ENCODE measurements around the gene MIS12.

Gene MIS12

DNA sequence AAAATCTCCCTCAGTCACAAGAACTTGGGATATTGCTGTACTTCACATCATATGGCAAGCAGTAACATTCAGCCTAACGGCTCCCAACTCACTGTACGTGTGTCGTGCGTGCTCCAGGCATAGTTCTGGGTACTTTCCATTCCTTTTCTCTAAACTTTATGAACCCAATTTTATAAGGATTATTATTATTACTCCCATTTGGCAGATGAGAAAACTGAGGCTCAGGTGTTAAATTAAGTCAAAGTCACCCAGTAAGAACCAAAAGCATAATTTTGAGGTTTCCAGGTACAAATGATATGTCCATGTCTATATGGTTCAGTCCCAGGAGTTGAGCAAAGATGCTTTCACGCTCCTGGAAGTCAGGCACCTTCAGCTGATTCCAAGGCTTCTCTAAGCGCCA lies 42.6 kb upstream of the MIS12 start:
- no peak for DNase-seq
- Histone ChIP-seq H2BK12ac (ENCODE audit: low read length) (no peak overlapping the region), H2AFZ (ENCODE audit: insufficient read depth, low read length, poor library complexity) (no peak overlapping the region), H3K4ac (ENCODE audit: low read depth, low read length) (no peak overlapping the region), H3K79me2 (ENCODE audit: control insufficient read depth, insufficient read depth, low read length, poor library complexity) (peaks cover 2% of the 10 kb centered on the region), H3K4me3 (ENCODE audit: low read depth, low read length) (no peak overlapping the region), H3K36me3 (ENCODE audit: control insufficient read depth in 1 of 2, insufficient read depth in 2 of 2, low read length in 2 of 2) (peaks cover 16 to 34% of the 10 kb centered on the region in 2 experiments), H2AK5ac (ENCODE audit: low read length) (no peak overlapping the region), H3K4me2 (ENCODE audit: low read length) (no peak overlapping the region), H4K91ac (ENCODE audit: low read depth, low read length) (no peak overlapping the region), H2BK120ac (ENCODE audit: insufficient read depth, low read length, poor library complexity) (no peak overlapping the region), H4K12ac (ENCODE audit: low read depth, low read length) (no peak overlapping the region), H3K27me3 (ENCODE audit: insufficient read depth, low read length) (no peaks in the 10 kb centered on the region), H3K79me1 (ENCODE audit: low read length) (peaks cover 2% of the 10 kb centered on the region), H3K18ac (ENCODE audit: low read length) (no peak overlapping the region), H3K9me3 (ENCODE audit: insufficient read depth, low read depth, low read length) (no peaks in the 10 kb centered on the region), H3K23ac (ENCODE audit: low read length) (no peak overlapping the region), H3K27ac (ENCODE audit: low read depth, low read length) (no peak overlapping the region), H3K14ac (ENCODE audit: low read length) (no peak overlapping the region), H3K4me1 (ENCODE audit: control insufficient read depth in 1 of 2, insufficient read depth in 2 of 2, low read length in 2 of 2) (no peaks in the 10 kb centered on the region), H2BK5ac (ENCODE audit: low read depth, low read length, poor library complexity) (no peak overlapping the region), H4K8ac (ENCODE audit: low read depth, low read length) (no peak overlapping the region), H3K9ac (ENCODE audit: low read length) (no peak overlapping the region)
- WGBS (ENCODE audit: extremely low coverage, insufficient coverage, insufficient read length) = no CpG with 5 or more reads among the region's 6 CpGs

DNA sequence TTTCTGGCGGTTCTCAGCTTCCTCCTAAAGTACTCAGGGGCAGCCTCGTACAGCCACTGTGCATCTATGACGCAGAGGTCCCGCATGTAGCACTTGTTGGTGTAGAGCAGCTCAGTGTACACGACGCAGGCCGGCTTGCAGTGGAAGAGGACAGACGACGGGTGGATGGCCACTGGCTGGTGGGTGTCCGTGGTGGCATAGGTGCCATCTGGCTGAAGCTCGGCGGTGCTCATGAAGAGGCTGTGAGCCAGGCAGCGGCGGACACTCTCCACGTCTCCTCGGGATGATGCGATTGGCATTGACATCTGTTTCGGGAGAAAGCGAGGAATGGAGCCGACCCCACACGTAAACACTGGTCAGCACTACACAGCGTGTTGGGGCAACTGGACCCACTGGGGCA lies 42.2 kb upstream of the MIS12 start:
- no CpG with 5 or more reads among the region's 22 CpGs for WGBS (ENCODE audit: extremely low coverage, insufficient coverage, insufficient read length)

DNA sequence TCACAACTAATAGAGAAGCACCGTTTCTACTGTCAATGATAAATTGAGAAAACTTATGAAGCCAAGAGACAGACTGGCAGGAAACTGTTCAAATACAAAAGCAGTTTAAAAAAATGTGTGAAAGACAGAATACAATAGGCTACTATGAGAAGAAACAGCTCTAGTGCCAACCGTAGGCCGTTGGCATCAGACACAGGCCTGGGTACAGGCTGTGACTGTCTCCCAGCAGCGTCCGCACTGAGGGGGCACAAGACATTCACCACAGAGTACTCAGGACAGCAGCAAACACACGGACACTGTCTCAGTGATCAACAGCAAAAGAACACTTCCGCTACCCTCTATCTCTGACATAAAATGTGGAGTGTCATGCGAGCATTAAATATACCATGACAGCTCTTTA lies 39.6 kb upstream of the MIS12 start:
- Histone ChIP-seq H3K27ac (ENCODE audit: low read depth, low read length) (no peak overlapping the region), H3K14ac (ENCODE audit: low read length) (no peak overlapping the region), H2BK5ac (ENCODE audit: low read depth, low read length, poor library complexity) (no peak overlapping the region), H3K36me3 (ENCODE audit: control insufficient read depth in 1 of 2, insufficient read depth in 2 of 2, low read length in 2 of 2) (peaks cover 25 to 42% of the 10 kb centered on the region in 2 experiments), H2BK120ac (ENCODE audit: insufficient read depth, low read length, poor library complexity) (no peak overlapping the region), H3K27me3 (ENCODE audit: insufficient read depth, low read length) (no peaks in the 10 kb centered on the region), H4K12ac (ENCODE audit: low read depth, low read length) (no peak overlapping the region), H2BK12ac (ENCODE audit: low read length) (no peak overlapping the region), H2AFZ (ENCODE audit: insufficient read depth, low read length, poor library complexity) (no peak overlapping the region), H3K79me2 (ENCODE audit: control insufficient read depth, insufficient read depth, low read length, poor library complexity) (no peaks in the 10 kb centered on the region), H4K91ac (ENCODE audit: low read depth, low read length) (no peak overlapping the region), H4K8ac (ENCODE audit: low read depth, low read length) (no peak overlapping the region), H3K79me1 (ENCODE audit: low read length) (no peaks in the 10 kb centered on the region), H3K18ac (ENCODE audit: low read length) (no peak overlapping the region), H3K4me2 (ENCODE audit: low read length) (no peak overlapping the region), H3K9ac (ENCODE audit: low read length) (no peak overlapping the region), H3K23ac (ENCODE audit: low read length) (peak overlapping the region; percentile 49), H3K4me1 (ENCODE audit: control insufficient read depth in 1 of 2, insufficient read depth in 2 of 2, low read length in 2 of 2) (no peaks in the 10 kb centered on the region), H2AK5ac (ENCODE audit: low read length) (no peak overlapping the region), H3K4ac (ENCODE audit: low read depth, low read length) (no peak overlapping the region), H3K9me3 (ENCODE audit: insufficient read depth, low read depth, low read length) (no peaks in the 10 kb centered on the region), H3K4me3 (ENCODE audit: low read depth, low read length) (no peak overlapping the region)
- DNase-seq = no peak
- no CpG with 5 or more reads among the region's 8 CpGs for WGBS (ENCODE audit: extremely low coverage, insufficient coverage, insufficient read length)

More for the DNA sequence above, 42.2 kb upstream of the MIS12 start:
- DNase-seq = no peak
- Histone ChIP-seq H3K36me3 (ENCODE audit: control insufficient read depth in 1 of 2, insufficient read depth in 2 of 2, low read length in 2 of 2) (peaks cover 17 to 35% of the 10 kb centered on the region in 2 experiments), H3K4me3 (ENCODE audit: low read depth, low read length) (no peak overlapping the region), H3K27me3 (ENCODE audit: insufficient read depth, low read length) (no peaks in the 10 kb centered on the region), H3K4me1 (ENCODE audit: control insufficient read depth in 1 of 2, insufficient read depth in 2 of 2, low read length in 2 of 2) (no peaks in the 10 kb centered on the region), H4K12ac (ENCODE audit: low read depth, low read length) (no peak overlapping the region), H3K9me3 (ENCODE audit: insufficient read depth, low read depth, low read length) (no peaks in the 10 kb centered on the region), H3K23ac (ENCODE audit: low read length) (no peak overlapping the region), H3K4me2 (ENCODE audit: low read length) (no peak overlapping the region), H3K14ac (ENCODE audit: low read length) (no peak overlapping the region), H2BK120ac (ENCODE audit: insufficient read depth, low read length, poor library complexity) (no peak overlapping the region), H2BK5ac (ENCODE audit: low read depth, low read length, poor library complexity) (no peak overlapping the region), H3K9ac (ENCODE audit: low read length) (no peak overlapping the region), H4K91ac (ENCODE audit: low read depth, low read length) (no peak overlapping the region), H2AFZ (ENCODE audit: insufficient read depth, low read length, poor library complexity) (no peak overlapping the region), H2AK5ac (ENCODE audit: low read length) (no peak overlapping the region), H3K18ac (ENCODE audit: low read length) (no peak overlapping the region), H4K8ac (ENCODE audit: low read depth, low read length) (no peak overlapping the region), H3K79me1 (ENCODE audit: low read length) (no peaks in the 10 kb centered on the region), H2BK12ac (ENCODE audit: low read length) (no peak overlapping the region), H3K79me2 (ENCODE audit: control insufficient read depth, insufficient read depth, low read length, poor library complexity) (no peaks in the 10 kb centered on the region), H3K4ac (ENCODE audit: low read depth, low read length) (no peak overlapping the region), H3K27ac (ENCODE audit: low read depth, low read length) (no peak overlapping the region)

DNA sequence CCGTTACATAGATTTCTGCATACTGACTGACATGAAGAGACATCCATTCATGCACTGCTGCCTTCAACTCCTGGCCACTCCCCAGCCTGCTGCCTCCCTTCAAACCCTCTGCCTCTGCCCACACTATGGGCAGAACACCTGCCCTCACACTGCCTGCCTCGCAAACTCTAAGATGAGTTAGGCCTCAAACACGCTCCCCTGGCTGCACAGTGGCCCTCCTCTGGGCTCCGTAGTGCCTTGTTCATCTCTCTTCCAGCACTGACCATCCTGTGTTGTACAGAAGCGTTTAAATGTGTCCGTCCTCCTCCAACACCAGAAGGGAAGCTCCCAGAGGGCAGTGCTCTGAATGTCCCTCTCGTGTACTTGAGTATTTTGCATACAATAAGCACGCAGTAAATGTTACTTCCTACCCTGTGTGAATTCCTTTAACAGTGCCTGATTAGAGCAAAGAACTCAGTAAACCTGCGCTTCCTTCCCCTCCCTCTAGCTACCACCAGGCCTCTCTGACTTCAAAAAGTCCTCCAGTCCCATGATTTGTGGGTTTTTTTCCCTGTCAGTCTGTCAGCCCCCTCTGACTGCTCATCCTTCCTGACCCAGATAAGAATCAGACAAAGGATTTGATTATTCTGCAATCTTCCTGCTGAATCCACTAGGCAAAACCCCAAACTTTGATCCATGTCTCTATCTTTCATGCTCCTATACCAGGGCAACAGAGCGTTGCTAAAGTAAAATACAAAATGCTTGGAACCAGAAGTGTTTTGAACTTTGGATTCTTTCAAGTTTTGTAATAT lies 21.5 kb upstream of the MIS12 start:
- Histone ChIP-seq H4K91ac (ENCODE audit: low read depth, low read length) (no peak overlapping the region), H3K4ac (ENCODE audit: low read depth, low read length) (peak overlapping the region; percentile 54), H2AK5ac (ENCODE audit: low read length) (no peak overlapping the region), H3K79me1 (ENCODE audit: low read length) (peaks cover 3% of the 10 kb centered on the region), H3K79me2 (ENCODE audit: control insufficient read depth, insufficient read depth, low read length, poor library complexity) (peaks cover 10% of the 10 kb centered on the region), H3K18ac (ENCODE audit: low read length) (no peak overlapping the region), H3K36me3 (ENCODE audit: control insufficient read depth in 1 of 2, insufficient read depth in 2 of 2, low read length in 2 of 2) (peaks cover 7 to 9% of the 10 kb centered on the region in 2 experiments), H3K4me3 (ENCODE audit: low read depth, low read length) (no peak overlapping the region), H3K9me3 (ENCODE audit: insufficient read depth, low read depth, low read length) (no peaks in the 10 kb centered on the region), H3K4me1 (ENCODE audit: control insufficient read depth in 1 of 2, insufficient read depth in 2 of 2, low read length in 2 of 2) (peaks cover 4% of the 10 kb centered on the region in 2 experiments), H3K4me2 (ENCODE audit: low read length) (no peak overlapping the region), H2BK5ac (ENCODE audit: low read depth, low read length, poor library complexity) (no peak overlapping the region), H2BK120ac (ENCODE audit: insufficient read depth, low read length, poor library complexity) (no peak overlapping the region), H3K14ac (ENCODE audit: low read length) (no peak overlapping the region), H4K8ac (ENCODE audit: low read depth, low read length) (no peak overlapping the region), H3K9ac (ENCODE audit: low read length) (no peak overlapping the region), H4K12ac (ENCODE audit: low read depth, low read length) (no peak overlapping the region), H2BK12ac (ENCODE audit: low read length) (no peak overlapping the region), H2AFZ (ENCODE audit: insufficient read depth, low read length, poor library complexity) (no peak overlapping the region), H3K27ac (ENCODE audit: low read depth, low read length) (no peak overlapping the region), H3K23ac (ENCODE audit: low read length) (no peak overlapping the region), H3K27me3 (ENCODE audit: insufficient read depth, low read length) (no peaks in the 10 kb centered on the region)
- DNase-seq = no peak
- WGBS (ENCODE audit: extremely low coverage, insufficient coverage, insufficient read length) = no CpG with 5 or more reads among the region's 10 CpGs
